Measurements from ENCODE around the gene CAMKK1.

The CAMKK1 gene

GRCh38 chr17:3918372-3919122 is 25.7 kb upstream of the CAMKK1 start:
- no peak for DNase-seq (ENCODE audit: low read depth, low spot score)

GRCh38 chr17:3917391-3917931 is 24.6 kb upstream of the CAMKK1 start:
- DNase-seq (ENCODE audit: low read depth, low spot score): no peak

- DNase-seq (ENCODE audit: low read depth, low spot score): no peak
Observed at GRCh38 chr17:3916825-3917224, 24.0 kb upstream of the CAMKK1 start.

- no peak for DNase-seq (ENCODE audit: low read depth, low spot score)
Observed at GRCh38 chr17:3915995-3916696, 23.3 kb upstream of the CAMKK1 start, which contains the start of gene P2RX1. P2RX1 (minus strand) TSS chr17:3916465; CDS start chr17:3916225, 240 bp downstream.

- no peak for DNase-seq (ENCODE audit: low read depth, low spot score)
Observed at GRCh38 chr17:3915581-3915994, 22.7 kb upstream of the CAMKK1 start.

GRCh38 chr17:3914312-3914670 is 21.4 kb upstream of the CAMKK1 start:
- DNase-seq (ENCODE audit: low read depth, low spot score): no peak

- no peak for DNase-seq (ENCODE audit: low read depth, low spot score)
Observed at GRCh38 chr17:3913531-3914311, 20.9 kb upstream of the CAMKK1 start.

GRCh38 chr17:3912827-3913226 is 20.0 kb upstream of the CAMKK1 start:
- no peak for DNase-seq (ENCODE audit: low read depth, low spot score)

- no peak for DNase-seq (ENCODE audit: low read depth, low spot score)
Observed at GRCh38 chr17:3911271-3912053, 18.6 kb upstream of the CAMKK1 start.

GRCh38 chr17:3910420-3911270 is 17.8 kb upstream of the CAMKK1 start:
- DNase-seq (ENCODE audit: low read depth, low spot score): no peak

- DNase-seq (ENCODE audit: low read depth, low spot score): no peak
Observed at GRCh38 chr17:3909257-3909656, 16.4 kb upstream of the CAMKK1 start.

GRCh38 chr17:3907483-3908216 is 14.8 kb upstream of the CAMKK1 start:
- no peak for DNase-seq (ENCODE audit: low read depth, low spot score)

- DNase-seq (ENCODE audit: low read depth, low spot score): no peak
Observed at GRCh38 chr17:3906881-3907280, 14.0 kb upstream of the CAMKK1 start.

- DNase-seq (ENCODE audit: low read depth, low spot score): no peak
Observed at GRCh38 chr17:3905017-3905520, 12.2 kb upstream of the CAMKK1 start.

GRCh38 chr17:3904501-3904900 is 11.6 kb upstream of the CAMKK1 start:
- DNase-seq (ENCODE audit: low read depth, low spot score): no peak

GRCh38 chr17:3903881-3904290 is 11.0 kb upstream of the CAMKK1 start:
- DNase-seq (ENCODE audit: low read depth, low spot score): no peak

GRCh38 chr17:3903051-3903825 is 10.4 kb upstream of the CAMKK1 start:
- no peak for DNase-seq (ENCODE audit: low read depth, low spot score)

- DNase-seq (ENCODE audit: low read depth, low spot score): no peak
Observed at GRCh38 chr17:3900646-3901045, 7.8 kb upstream of the CAMKK1 start.

- no peak for DNase-seq (ENCODE audit: low read depth, low spot score)
Observed at GRCh38 chr17:3897731-3898130, 4.9 kb upstream of the CAMKK1 start.
